Right forelimb (tissue), 1 donor: ENCODE data around the gene USP20.
"Not testable (repeated sequence)": the region's sequence is repeated elsewhere in the genome, so short reads cannot be mapped to it uniquely, and the experiment has no call there.

Experiments used
- DNase-seq: peaks from one replicate; pipeline ENCODE4 v3.0.0-alpha.2; 2018

USP20 gene

DNA sequence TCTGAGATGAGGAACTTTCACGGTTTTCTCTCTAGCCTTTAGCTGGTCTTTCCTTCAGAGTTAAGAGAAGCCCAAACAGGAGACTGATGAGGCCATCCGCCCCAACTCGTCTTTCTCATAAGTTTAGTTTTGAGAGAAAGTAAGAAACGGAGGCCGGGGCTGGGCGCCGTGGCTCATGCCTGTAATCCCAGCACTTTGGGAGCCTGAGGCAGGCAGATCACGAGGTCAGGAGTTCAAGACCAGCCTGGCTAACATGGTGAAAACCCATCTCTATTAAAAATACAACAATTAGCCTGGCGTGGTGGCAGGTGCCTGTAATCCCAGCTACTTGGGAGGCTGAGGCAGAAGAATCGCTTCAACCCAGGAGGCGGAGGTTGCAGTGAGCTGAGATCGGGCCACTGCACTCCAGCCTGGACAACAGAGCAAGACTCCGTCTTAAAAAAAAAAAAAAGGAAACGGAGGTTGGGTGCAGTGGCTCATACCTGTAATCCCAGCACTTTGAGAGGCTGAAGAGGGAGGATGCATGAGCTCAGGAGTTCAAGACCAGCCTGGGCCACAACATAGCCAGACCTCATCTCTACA, 55.6 kb downstream of the USP20 start:
- not testable (repeated sequence) for DNase-seq

GRCh38 chr9:129891569-129891968, 56.3 kb downstream of the USP20 start:
- DNase-seq, result no peak

DNA sequence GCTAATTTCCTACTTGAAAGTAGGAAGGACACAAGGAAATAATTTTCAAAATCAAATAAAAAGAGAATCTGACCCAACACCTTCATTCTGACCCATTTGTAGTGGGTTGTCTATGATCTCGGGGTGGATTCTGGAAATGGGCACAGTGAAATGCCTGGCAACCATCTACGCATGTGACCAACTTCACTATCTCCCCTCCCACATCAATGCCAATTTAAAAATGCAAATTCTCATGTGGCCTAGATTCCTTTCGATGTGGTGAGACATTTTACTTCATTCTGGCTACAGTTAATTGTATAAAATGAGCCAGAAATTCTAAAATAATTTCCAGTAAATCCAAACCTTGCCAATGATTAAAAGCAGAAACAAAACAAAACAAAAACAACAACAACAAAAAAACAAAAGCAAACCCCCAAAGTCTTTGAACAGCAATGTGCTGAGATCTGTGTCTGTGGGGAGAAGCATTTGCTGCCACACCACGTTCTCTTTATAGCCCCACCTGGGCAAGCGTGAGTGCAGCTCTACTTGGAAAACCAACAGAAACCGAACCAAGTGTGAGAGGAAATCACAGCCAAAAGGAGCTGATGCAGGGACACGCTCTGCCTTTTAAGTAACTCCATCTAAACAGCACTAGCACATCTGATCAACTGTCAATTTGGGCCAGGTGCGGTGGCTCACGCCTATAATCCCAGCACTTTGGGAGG, 59.0 kb downstream of the USP20 start:
- DNase-seq, result no peak

DNA sequence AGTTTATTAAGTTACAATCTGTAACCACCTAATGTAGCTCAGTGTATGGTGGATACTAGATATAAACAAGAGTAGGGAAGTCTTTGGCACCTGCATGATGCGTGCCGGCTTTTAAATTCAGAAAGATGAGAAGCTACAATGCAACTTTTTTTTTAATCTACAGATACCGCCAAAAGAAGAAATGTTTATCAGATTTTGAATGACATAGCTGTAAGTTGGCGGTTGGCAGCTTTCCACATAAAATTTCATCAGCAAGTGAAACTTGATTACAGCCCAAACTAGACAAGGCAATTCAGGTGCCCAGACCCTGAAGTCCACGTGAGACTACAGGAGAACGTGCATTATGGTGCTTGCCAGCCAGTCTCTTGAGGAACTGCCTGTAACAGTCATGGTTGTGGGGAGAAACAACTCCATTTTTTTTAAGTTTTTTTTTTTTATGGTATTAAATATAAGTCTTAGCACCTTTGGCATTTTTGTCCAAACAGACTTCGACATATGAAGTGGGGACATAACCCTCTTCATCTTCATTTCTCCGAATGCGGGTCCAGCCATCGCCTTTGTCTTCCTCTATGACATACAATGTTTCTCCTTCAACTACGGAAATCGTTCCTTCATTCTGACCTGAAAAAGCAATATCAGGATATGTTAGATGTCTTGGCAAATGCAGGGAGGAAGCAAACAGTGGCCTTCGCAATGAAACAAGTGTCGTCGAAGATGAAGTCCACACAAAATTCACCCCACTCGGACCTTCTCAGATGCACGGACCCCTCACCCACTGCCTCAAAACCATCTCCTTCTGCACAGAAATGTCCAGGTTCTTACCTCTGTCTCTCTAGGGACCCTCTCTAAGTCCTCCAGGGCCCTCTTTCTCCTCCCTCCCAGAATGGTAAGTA, 60.4 kb downstream of the USP20 start:
- DNase-seq, result no peak

DNA sequence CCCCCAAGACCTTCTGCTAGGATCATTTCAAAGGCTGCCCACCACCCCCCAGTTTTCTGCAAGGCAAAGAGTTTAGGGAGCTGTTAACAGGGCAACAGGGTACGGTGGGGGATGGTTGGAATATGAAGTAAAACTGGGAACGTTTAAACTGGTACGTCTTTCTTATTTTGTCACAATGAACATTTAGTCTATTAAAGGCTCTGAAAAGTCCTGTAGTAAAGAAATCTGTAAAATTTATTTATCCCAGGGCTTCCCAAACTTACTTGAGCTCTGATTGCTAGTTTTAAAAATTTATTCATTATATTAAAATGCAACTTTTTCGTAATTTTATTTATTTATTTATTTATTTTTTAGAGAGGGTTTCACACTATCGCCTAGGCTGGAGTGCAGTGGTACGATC, 62.0 kb downstream of the USP20 start:
- DNase-seq, result no peak

- no peak for DNase-seq
Measured at GRCh38 chr9:129898185-129898584, 62.9 kb downstream of the USP20 start.

GRCh38 chr9:129899620-129900019, 64.4 kb downstream of the USP20 start:
- DNase-seq, result no peak

DNA sequence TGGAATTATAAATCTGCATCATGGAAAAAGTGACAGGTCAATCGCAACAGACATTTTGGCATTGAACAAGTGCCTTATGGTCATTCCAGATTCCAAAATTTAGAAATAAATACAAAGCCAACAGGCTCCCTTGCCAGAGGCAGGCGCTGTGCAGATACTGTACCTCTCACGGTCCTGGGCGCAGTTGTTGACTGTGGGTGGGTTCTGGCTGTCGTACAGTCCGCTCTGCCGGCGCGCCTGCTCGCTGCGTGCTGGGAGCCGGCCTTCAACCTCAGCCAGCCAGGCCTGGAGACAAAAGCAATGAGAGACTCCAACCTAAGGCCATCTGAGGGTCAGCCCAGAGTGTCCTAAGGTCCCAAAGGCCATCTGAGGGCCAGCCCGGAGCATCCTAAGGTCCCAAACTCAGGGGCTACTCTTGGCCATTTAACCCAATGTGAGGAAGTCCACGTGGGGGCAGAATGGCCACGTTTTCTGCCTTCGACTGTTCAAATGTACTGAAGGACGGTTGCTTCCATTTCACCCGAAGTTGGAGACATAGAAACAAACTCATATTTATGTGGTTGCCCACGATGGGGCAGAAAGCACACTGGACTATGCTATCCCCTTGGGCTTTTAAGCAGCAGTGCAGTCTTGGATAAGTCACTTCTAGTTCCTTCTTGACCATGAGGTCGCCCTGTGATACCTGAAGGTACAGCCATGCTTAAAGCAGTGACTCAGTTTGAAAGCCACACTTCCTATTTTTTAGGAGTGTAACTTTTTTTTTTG, 65.2 kb downstream of the USP20 start:
- DNase-seq, result no peak

- no peak for DNase-seq
Measured at GRCh38 chr9:129901993-129902739, 66.9 kb downstream of the USP20 start.

DNA sequence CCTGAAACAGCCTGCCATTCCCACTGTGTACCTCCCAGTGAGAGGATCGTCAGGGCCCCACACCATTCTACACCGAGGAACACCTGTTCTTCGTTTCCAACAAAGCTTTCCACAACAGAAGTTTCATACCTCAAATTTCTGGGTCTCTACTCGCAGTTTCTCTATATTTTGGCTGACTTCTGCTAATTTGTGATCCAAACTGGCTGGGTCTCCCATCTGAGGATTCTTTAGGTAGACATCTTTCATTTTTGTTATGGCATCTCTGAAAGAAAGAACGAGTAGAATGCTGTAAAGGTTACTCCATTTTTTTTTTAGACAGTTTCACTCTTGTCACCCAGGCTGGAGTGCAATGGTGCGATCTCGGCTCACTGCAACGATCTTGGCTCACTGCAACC, 67.5 kb downstream of the USP20 start:
- no peak for DNase-seq

GRCh38 chr9:129904734-129905133, 69.5 kb downstream of the USP20 start:
- no peak for DNase-seq

- DNase-seq, result no peak
Measured at GRCh38 chr9:129906298-129906697, 71.0 kb downstream of the USP20 start.

DNA sequence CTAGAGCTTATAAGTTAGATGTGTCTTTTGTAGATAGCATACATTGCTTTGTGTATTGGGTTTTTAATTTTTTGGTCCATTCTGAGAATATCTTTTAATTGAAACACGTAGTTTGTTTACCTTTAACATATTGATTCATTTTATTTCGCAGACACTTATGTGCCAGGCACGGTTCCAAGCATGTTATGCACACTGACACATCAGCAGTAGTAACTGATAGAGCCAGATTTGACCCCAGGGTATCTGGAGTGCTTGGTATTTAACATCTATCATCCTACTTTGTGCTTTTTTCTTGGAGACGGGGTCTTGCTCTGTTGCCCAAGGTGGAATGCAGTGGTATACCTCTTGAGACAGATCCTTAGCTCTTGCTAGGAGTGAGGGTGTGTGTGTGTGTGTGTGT, 71.9 kb downstream of the USP20 start:
- no peak for DNase-seq

- no peak for DNase-seq
Measured at GRCh38 chr9:129908906-129909305, 73.6 kb downstream of the USP20 start.

- DNase-seq, result no peak
Measured at GRCh38 chr9:129909851-129910250, 74.6 kb downstream of the USP20 start.

GRCh38 chr9:129910628-129911567, 75.6 kb downstream of the USP20 start:
- no peak for DNase-seq

- DNase-seq, result no peak
Measured at GRCh38 chr9:129914051-129914450, 78.8 kb downstream of the USP20 start.

- DNase-seq, result no peak
Measured at GRCh38 chr9:129916707-129917106, 81.4 kb downstream of the USP20 start.

GRCh38 chr9:129918296-129918950, 83.2 kb downstream of the USP20 start:
- DNase-seq, result no peak

DNA sequence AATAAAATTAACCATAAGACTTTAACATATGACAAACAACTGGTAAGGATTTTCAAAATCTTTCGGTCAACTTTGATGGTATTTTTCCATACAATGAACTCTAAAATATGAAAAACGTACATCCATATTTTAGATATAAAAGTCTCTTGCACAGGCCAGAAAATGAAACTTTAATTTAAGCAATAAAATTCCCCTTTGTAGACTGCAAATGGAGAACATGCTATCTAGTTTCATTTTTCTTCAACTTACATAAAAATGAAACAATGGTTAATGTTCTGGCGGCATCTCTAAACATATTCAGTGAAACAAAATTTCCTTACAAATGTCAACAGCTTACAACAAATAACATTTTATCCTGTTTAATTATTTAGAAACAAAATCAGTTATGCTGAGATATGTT, 84.0 kb downstream of the USP20 start:
- DNase-seq, result no peak

DNA sequence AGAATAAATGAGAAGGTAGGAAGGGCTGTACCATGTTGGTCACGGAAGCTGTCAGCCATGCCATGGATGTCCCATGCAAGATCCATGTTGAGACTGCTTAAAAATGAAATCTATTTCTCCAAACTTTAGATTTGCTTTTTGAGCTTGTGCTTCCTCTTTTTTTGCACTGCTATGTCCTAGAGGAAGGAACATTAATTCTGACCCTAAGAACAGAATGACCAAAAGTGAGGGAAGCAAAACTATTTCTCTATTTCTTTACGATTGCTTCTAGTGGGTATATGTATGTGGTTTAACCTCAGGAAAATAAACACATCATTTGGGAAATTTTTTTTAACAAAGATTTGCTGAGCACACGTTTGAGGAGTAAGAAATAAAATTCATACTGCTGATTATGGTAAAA, 84.6 kb downstream of the USP20 start:
- DNase-seq, result no peak
